Hematopoietic multipotent progenitor cell treated with erythropoietin and hydrocortisone succinate and interleukin-3 and kit ligand, for 8 days (in vitro differentiated cells): Measurements from ENCODE around the gene L2HGDH.
"Not testable (repeated sequence)": the region's sequence is repeated elsewhere in the genome, so short reads cannot be mapped to it uniquely, and the experiment has no call there.

Experiments
- DNase-seq: peaks from one replicate; pipeline ENCODE4 v3.0.0-alpha.2; 2015

The L2HGDH gene

DNA sequence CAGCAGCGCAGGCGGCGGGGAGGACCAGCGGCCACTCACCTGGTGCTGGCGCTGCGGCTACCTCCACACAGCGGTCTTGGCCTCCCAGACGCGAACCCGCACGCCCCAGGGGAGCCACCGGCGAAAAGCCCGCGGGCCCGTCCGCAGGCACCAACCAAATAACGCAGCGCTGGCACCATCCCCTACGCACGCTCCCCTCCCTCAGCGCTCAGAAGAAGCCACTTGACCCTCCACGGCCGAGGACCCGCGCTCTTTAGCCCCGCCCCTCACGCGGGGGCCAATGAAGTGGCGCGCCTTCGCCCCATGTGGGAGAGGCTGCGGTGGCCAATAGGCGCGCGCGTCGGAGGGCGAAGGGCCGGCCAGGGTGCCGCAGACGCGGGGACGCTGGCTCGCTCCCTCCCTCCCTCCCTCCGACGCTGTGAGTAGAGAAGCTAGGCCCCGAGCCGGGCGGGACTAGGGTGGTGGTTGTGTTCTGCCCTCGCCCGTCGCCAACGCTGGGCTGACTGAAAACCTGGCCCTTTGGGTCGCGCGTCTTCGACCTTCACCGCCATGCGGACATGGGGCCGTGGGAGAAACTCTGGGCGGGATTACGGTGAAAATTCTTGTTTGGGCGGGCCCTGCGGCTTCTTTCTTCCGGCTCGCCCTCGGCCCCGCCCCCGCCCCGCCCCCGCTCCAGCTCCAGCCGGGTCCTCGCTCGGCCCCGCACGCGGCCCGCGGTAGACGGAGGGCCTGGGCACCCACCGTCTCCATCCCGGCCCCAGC, at the start of gene L2HGDH, which contains the start of gene DMAC2L:
L2HGDH (minus strand) TSS at position 258 of the 762 bp plus-strand sequence; CDS start at position 179, 79 bp downstream.
DMAC2L (plus strand) TSS at position 353 of the 762 bp plus-strand sequence. CDS start 9,164 bp downstream, outside the sequence.
- peak; percentile 95 for DNase-seq

DNA sequence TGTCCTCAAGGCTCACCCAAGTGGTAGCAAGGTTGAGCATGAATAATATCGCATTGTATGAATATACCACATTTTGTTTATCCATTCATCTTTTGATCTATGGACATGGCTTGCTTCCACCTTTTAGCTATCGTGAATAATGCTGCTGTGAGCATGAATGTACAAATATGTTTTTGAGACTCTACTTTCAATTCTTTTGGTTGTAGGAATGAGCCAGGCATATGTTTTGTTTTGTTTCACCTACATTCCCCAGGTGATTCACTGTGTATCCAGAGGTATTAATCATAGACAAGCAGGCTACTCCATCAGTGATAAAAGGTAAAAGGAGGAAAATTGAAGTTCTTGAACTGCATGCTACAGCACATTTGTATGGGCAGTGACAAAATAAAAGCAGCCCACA, 48.8 kb upstream of the L2HGDH start:
- no peak for DNase-seq

DNA sequence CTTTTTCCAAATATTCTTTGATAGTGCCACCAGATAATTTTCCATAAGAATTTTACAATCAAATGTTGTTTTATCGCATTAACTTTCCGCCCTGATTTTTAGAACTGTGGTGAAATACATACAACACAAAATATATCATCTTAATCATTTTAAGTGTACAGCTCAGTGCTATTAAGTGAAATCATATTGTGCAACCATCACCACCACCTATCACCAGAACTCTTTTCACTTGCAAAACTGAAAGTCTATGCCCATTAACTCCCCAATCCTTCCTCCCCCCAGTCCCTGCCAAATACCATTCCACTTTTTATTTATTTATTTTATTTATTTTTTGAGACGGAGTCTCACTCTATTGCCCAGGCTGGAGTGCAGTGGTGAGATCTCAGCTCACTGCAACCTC, 48.1 kb upstream of the L2HGDH start:
- DNase-seq = no peak

DNA sequence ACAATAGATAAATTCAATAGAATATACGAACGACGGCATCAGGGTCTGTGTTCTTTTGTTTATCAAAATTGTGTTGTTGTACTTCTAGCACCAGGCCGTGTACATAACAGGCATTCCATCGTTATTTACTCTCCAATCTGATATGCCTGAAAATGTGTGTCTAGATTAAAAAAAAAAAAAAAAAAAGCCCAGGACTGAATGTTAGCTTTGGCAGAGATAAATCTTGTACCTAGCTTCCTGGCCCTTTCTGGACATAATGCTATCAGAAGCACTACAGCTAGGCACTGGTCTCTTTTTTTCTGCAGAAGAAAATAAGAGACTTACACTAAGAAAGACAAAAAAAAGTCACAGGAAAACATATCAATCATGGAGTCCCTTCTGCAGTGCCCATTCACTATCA, 47.6 kb upstream of the L2HGDH start:
- no peak for DNase-seq

DNA sequence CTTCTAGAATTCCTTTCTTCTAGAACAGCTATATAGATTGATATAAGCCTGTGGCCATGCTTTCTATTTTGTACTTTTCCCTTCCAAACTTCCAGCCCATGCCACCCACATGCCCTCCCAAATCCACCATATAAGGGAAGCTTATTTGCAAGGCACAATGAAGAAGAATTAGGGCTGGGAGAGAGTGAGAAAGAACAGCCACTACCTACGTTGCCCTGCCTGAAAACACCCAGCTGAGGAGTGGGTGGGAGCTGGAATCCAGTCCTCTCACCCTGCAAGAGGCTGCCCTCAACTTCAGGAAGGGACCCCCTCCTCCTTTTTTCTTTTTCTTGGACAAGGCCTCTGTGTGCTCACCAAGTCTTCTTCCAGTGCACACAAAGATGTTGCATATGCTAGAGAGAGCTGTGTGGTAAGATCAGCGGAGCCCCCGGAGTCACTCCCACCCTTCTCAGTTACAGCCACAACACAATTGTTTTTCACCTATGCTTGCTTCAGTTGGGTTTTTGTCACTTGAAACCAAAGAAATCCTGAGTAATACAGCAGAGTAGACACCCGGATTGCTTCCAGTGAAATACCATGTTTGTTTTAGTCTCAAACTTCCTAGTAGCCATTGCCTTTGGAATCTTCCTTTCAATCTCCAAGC, 45.8 kb upstream of the L2HGDH start:
- no peak for DNase-seq

DNA sequence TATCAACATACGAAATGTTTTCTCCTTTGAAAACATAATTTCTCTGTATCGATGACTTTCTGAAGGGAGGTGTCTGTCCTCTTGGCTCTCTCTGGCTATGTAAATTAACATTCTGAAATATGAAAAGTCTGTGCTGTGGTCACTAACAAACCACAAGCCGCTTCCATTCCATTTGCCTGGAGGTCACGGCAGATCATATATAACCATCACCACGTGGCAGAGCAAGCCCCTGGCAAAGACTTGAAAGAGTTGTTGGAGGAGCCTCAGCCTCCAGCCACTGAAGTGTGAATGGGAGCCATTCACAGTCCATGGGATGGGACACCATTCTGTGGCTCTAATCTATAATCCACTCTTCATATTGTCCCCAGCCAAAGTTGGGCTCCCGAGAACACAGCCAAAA, 45.1 kb upstream of the L2HGDH start:
- DNase-seq = no peak

DNA sequence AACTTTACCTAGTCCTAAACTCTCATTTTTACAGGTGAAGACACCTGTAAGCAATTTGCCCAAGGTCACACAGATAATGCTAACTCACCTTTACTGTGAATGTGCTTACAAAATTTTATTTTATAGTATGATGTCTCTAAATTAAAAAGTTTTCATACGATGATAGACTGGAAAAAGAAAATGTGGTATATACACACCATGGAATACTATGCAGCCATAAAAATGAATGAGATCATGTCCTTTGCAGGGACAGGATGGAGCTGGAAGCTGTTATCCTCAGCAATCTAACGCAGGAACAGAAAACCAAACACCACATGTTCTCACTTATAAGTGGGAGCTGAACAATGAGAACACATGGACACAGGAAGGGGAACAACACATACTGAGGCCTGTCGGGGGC, 44.3 kb upstream of the L2HGDH start:
- not testable (repeated sequence) for DNase-seq

DNA sequence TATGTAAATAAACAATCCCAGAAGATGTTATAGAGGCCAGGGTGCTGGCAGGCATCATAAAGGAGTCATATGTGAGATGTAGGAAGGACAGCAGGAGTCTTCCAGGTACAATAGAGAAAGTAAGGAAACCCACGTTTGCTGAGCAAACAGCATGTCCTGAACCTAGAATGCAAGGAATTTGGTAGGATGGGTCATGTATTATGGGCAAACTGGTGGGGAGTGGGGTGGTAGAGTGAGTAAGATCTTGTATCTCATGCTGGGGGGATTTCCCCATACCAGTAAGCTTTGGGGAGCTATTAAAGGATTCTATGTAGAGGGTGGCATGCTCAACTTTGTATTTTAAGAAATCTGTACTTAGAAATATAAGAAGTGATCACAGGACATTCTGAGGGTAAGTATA, 43.7 kb upstream of the L2HGDH start:
- DNase-seq = no peak

DNA sequence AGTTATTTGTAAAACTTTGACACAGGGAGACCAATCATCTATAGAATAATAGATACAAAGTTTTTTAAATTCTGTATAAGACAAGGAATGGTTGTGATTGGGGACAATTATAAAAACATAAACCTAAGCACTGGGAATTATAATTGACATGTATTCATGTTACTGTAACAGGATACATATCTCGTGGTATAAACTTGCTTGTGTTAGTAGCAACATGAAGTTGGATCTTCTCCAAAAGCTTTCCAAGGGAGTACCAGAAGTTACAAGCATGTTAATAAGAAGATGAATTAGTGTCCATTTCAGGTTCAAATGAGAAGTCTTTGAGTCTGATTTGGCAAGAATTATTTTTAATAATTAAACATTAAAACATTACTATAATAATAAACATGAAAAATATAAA, 42.5 kb upstream of the L2HGDH start:
- no peak for DNase-seq

DNA sequence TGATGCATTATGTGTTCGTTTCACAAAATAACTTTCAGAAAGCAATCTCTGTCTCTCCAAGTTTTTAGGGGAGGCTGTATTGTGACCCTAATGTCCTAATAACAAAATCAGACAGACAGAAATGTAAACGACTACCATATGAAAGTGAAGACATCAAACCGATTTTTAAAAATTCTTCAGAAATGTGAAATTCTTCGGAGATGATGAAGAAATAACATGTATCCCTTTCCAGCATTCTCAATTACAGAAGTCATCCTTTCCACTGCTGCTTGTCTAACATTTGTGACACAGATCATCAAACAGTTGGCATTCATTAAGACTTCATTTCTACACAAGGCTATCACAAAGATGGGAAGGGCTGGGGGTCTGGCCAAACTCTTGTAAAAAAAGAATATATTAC, 41.1 kb upstream of the L2HGDH start:
- DNase-seq = no peak

DNA sequence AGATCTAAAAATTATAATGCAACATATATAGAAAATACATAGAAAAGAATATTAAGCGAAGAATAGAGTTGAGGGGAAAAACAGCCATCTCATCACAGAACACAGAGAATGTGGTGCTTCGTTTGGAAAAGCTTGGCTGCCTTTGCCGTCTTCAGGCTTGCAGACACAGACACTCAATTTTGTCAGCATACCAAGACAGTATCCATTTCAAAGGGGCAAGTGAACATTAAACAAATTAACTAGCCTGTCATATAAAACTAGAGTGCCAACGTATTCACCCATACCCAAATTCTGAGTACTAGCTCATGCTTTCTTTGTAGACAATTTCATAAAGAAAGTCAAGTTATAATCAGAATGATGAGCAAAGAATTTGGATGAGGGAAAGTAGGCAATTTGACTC, 40.6 kb upstream of the L2HGDH start:
- DNase-seq = no peak

DNA sequence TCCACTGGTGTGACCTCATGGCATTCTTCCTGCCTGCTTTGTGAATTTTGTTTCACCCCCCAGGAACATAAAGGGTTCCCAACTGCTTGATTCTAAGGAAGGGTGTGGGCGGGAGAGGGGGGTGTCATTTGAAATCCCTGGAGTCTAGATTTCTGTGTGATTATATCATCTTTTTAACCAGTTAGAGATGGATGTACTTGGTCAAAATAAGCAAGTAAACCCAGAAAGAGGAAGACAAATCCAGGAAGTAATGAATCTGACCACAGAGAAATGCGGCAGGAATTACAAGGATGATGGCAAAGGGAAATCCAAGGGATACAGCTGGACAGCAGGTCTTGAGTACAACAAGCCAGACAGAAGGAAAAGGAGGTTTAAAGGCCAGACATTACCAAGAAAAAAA, 38.9 kb upstream of the L2HGDH start:
- DNase-seq = no peak

DNA sequence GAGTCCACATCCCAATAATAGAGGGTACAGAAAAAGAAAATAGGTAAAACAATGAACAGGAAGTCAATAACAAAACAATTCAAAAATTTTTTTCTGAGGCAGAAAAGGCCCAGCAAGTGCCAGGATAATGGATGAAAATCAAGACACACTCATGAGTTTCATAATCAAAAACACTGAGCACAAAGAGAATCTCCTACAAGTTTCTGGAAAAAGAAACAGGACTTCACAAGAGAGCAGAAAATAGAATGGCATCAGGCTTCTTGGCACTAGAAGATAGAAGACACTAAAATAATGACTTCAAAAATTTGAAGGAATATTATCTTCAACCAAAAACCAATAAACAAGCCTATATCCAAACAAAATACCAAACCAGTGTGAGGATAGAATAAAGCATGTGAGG, 36.9 kb upstream of the L2HGDH start:
- no peak for DNase-seq

DNA sequence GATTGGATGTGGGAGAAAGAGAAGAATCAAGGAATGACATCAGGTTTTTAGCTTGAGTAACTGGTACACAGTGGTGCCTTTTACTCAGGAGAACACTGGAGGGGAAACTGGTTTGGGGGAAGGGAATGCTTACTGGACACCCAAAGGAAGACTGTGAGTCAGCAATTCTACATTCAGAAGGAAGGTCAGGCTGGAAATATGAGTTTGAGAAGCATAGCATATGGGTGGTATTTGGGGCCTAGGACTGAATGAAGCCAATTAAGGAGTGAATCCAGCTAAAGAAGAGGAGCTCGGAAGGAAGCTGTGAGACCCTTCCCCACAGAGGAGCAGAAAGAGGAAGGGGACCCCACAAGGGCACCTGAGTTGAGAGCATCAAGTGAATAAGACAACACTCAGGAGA, 35.5 kb upstream of the L2HGDH start:
- DNase-seq = no peak

DNA sequence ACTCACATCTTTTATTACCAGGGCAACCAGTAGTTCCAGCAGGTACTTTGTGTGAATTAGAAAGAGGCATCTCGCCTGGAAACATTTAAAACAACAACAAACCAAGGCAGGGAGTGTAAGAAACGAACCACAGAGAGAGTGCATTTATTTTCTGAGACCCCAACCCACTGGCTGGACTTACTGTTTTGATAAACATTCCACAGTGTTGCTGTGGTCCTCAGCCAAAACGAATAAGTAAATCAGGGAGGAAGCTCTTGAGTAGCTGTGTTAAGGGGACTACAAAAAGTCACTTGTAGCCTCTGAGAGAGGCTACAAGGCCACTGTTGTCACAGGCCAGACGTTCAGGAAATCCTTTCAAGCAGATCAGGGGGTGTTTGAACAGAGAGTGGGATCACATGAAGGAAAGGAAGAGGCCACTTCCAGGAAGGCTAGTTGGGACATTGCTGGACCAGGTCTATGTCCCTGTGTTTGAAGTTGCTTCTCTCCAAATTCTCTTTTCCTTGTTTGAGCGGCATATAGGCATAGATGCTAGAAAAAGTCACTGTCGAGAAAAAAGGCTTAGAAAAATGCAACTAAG, 33.9 kb upstream of the L2HGDH start:
- no peak for DNase-seq

DNA sequence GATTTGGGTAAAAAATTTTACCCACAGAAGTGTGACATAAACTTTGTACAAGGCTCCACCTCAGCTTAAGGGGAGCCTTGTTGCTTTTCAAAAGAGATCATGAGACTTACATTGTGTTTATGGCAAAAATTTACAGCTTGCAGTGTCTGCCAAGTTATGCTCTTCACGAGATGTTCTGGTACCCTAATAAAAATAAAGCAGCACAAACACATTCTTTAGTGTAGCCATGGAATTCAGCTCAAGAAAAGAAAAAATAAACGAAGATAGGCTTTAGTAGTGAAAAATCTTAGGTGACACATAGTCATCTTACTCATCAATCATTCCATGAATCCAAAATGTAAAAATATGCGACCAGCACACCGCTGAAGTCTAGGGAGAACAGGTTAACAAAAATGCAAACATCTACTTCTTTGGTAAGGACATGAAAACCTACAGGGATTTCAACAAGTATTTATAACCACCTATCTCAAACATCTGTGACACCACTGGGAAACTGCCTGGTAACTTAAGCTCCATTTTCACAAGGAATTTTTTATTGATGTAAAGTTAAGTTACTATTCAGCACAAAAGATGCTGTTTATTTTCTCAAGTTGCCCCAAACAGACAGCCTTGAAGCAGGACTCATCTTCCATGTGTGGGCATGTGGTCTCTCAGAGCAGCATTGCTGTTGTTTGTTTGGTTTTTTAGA, 33.0 kb upstream of the L2HGDH start:
- DNase-seq = no peak

DNA sequence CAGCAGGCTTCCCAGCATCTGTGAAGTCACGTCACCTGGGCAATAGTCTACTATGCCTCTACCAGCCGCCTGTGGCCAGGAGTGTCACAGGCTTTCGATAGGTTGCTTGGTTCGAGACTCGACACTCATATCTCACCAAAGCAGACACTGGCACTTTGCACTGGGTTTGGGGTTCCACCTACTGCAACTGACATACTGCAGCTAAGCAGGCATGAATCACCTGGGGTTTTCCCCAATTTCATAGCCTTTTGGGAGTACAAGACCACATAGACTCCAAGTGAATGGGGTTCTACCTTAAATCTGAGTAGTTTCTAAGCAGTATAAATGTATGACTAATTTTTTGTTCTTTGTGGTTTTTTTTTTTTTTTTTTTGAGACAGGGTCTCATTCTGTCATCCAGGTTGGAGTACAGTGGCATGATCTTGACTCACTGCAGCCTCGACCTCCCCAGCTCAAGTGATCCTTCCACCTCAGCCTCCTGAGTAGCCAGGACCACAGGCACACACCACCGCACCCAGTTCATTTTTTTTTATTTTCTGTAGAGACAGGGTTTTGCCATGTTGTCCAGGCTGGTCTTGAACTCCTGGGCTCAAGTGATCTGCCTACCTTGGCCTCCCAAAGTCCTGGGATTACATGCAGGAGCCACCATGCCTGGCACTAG, 32.2 kb upstream of the L2HGDH start:
- DNase-seq = peak; percentile 89

DNA sequence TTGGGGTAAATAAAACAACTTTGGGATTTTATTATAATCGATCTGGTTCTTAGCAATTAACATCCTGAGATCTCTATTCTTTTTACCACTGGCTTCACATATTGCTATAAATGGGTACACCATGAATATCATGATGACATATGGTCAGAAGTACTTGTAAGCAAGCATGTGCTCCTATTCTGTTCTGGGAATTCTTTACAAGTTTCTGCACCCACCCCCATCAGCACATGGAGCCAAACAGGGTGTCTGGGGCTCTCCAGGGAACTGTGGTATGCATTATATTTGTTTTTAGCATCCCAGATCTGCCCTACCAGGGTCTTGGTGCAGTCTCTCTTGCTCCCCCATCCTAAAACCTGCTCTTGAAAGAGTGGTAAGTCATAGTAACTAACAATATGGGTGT, 31.4 kb upstream of the L2HGDH start:
- DNase-seq = no peak

DNA sequence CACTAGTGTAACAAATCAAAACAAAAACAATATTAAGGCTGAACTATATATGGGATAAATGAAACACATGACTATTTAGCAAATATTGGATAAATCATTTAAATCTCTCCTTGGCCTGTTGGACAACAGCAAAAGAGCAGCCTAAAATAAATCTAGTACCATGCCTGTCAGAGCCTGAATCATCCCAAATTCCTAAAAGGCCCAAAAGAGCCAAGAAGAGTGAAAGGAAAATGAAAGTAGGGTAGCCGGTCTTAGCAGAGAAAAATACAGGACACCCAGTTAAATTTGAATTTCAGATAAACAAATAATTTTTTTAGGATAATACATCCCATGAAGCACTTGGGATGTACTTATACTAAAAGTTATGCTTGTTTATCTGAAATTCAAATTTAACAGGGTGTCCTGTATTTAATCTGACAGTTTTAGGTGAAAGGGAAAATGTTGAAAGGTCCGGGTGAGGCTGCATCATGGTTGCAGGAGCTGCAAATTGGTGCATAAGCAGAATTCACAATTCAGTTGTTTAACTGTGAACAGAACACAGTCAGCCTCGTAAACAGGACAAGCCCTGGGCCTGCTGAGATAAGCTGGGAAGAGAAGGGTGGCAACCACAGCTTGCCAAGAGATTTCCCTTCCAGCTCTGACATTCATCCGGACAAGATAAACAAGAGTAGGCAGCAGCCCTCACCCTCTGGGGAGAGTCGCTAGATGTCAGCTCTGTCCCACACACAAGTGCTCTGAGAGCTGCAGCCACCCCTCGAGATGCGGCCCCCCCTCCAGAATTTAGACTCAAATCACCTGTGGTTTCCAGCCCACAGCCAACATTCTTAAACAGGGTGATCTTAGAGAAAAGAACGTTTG, 30.4 kb upstream of the L2HGDH start:
- DNase-seq = peak; percentile 99

DNA sequence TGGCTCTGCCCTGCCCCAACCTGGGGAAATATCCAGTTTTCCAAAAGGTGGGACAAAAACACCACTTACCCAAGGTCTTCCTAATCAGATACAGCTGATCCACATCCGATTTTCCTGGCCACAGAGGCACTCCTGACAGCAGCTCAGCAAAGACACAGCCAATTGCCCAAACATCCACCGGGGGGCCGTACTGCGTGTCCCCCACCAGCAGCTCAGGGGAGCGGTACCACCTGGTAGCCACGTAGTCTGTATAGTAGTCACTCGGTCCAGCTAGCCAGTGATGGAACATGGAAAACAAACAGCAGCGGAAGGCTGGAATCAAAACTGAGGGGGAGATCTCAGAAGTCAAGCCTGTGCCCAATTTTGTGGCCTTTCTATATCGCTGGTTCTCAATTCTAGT, 28.9 kb upstream of the L2HGDH start:
- DNase-seq = no peak

DNA sequence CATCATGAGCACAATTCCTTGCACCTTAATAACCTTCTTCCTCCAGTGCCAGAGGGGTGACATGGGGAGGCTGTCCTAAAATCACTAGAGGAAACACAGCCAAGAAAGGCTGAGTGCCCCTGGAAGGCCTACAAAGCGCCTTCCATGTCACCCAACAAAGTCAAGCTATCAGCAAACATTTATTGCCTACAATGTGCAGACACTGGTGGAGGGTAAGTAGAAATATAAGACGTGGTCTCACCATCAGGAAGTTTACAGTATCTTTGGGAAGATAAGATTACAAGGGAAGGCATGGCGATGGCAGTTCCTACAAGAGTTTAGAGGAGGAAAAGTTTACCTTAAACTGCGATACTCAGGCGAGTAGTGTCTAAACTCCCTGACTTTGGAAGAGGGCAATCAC, 28.0 kb upstream of the L2HGDH start:
- no peak for DNase-seq

DNA sequence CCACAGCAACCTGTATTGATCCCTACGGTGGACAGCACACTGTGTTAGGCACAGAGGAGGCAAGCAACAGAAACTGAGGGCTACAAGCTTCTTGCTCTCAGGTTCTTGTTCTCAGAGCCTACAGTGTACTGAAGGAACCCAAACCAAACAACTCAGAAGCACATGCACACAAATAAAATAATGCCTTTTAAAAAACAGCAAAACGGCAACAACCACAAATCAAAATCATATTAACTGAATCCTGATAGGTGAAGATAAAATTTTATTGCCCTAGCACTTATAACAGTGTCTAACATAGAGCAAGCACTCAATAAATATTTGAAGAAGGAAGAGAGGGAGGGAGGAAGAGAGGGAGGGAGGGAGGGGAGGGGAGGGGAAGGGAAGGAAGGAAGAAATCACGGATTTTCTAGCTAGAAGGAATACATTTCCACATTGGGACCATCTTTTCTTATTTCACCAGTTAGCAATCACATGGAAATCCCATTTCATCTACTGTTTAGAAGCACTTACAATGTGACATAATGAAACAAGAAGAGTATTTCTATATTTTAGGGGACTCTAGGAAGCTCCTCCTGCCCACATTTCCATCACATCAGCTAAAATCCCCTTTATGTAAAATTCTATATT, 27.3 kb upstream of the L2HGDH start:
- DNase-seq = no peak
